ENCODE results near the gene RAD51B. TPM values are rescaled to one million over a fixed set of nuclear protein-coding genes. Genes with fewer than 3 reads are reported as not detected.

RAD51B gene
- total RNA-seq, 1 experiment from 2014 or later = 29.9 TPM

DNA sequence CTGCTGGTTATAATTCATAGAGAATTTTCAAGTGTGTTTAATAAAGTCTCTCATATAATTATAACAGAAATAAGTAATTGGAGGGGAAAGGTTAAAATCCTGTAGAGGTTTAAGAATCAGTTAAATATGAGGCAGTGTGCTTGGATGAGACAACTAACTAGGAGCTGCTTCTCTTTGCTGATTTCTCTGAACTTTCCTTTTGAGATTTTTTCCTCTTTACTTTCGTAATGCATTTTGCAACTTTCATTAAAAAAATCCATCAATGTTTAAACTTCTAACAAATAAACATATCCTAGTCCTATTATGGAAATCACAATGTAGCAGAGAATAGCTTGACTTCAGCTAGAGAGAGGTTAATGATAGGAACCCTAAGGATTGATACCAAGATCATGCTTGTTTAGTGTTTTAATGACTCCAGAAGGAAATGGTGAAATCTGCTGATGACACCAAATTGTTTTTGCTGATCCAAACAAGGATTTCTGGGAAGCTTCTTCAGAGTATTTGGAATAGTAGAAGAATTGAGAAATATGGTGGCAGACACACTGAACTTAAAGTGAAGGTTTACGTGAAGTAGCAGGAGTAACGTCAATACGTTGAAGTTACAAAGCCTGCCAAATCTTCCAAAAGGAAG is 122.6 kb downstream of the RAD51B start:
- no peaks in the 10 kb centered on the region for H3K27me3 ChIP-seq (ENCODE audit: insufficient read depth, low read depth)
- no peaks in the 10 kb centered on the region for H3K36me3 ChIP-seq (ENCODE audit: low read depth)
- H3K4me2 ChIP-seq = peak overlapping the region; percentile 59; the same call in 1 of the 2 replicates
- H3K9me2 ChIP-seq (ENCODE audit: insufficient read depth) = no peaks in the 10 kb centered on the region
- intact Hi-C loops (cut with micrococcal nuclease; ENCODE audit: unreplicated experiment) = loop anchor here (5.0 to 10.0 kb wide), 5 partner anchors 290 to 900 kb away; no protein-coding TSS in a partner anchor
- no peaks in the 10 kb centered on the region for H3K79me2 ChIP-seq (ENCODE audit: low read depth)
- H3F3A ChIP-seq (ENCODE audit: insufficient read depth, low read depth) = peaks cover 21% of the 10 kb centered on the region
- peaks cover 43% of the 10 kb centered on the region for H3K4me1 ChIP-seq (replicated peaks; ENCODE audit: insufficient read depth)
- TF ChIP-seq EZH2 (IDR thresholded peaks at IDR 0.05; ENCODE audit: low read depth) = no peak
- TF ChIP-seq CTCF (conservative IDR thresholded peaks at IDR 0.05) = no peak
- POLR2A ChIA-PET (ENCODE audit: unreplicated experiment) = no interaction called here
- CTCF ChIA-PET = no interaction called here
- BruUV-seq (replicated peaks) = no TSS peak
- no peaks in the 10 kb centered on the region for H4K20me1 ChIP-seq (ENCODE audit: insufficient read depth)
- no peaks in the 10 kb centered on the region for H3K9me3 ChIP-seq (ENCODE audit: insufficient read depth, low read depth)
- DNase-seq = no peak
- H3K27ac ChIP-seq = peak overlapping the region; percentile 60
- no peak overlapping the region for H2AFZ ChIP-seq
- no peak overlapping the region for H3K4me3 ChIP-seq

DNA sequence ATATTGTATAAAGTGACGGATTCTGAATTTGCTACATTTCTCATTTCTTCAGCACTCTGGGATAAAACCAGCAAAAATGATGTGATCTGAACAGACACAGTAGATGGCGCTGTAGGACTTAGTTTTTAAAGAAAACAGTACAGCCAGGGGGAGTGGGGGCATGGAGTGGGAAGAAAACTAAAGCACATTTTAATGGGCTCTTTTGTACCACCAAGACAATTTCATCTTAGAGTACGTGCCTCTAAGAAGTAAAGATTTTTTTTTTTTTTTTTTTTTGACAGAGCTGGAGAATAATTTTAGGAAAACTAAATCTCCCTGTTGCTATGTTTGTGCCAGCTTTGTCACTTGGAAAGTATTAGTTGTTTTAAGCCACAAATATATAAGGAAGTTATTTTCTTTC is 124.4 kb downstream of the RAD51B start:
- Histone ChIP-seq H3K4me2 (peak overlapping the region; percentile 34), H3K4me1 (replicated peaks; ENCODE audit: insufficient read depth) (peaks cover 43% of the 10 kb centered on the region), H2AFZ (no peak overlapping the region), H4K20me1 (ENCODE audit: insufficient read depth) (no peaks in the 10 kb centered on the region), H3K9me2 (ENCODE audit: insufficient read depth) (no peaks in the 10 kb centered on the region), H3K4me3 (no peak overlapping the region), H3K27me3 (ENCODE audit: insufficient read depth, low read depth) (no peaks in the 10 kb centered on the region), H3K79me2 (ENCODE audit: low read depth) (no peaks in the 10 kb centered on the region), H3F3A (ENCODE audit: insufficient read depth, low read depth) (peaks cover 21% of the 10 kb centered on the region), H3K27ac (peak overlapping the region; percentile 37), H3K9me3 (ENCODE audit: insufficient read depth, low read depth) (no peaks in the 10 kb centered on the region), H3K36me3 (ENCODE audit: low read depth) (no peaks in the 10 kb centered on the region)
- peak; percentile 91 for TF ChIP-seq CTCF (conservative IDR thresholded peaks at IDR 0.05)
- no peak for TF ChIP-seq EZH2 (IDR thresholded peaks at IDR 0.05; ENCODE audit: low read depth)
- ChIA-PET POLR2A (ENCODE audit: unreplicated experiment) (interaction anchor here (0.6 to 0.8 kb wide), 3 partner anchors 255 to 744 kb away, joined by 4 to 7 read pairs (median 6); no protein-coding TSS in a partner anchor), CTCF (interaction anchor here (0.5 to 0.9 kb wide), 19 partner anchors 10 to 905 kb away, joined by 3 to 10 read pairs (median 5); no protein-coding TSS in a partner anchor)
- BruUV-seq (replicated peaks) = no TSS peak
- intact Hi-C loops (cut with micrococcal nuclease; ENCODE audit: unreplicated experiment) = loop anchor here (1.0 to 10.0 kb wide), 9 partner anchors 193 to 898 kb away; no protein-coding TSS in a partner anchor
- peak; percentile 54 to 67 for DNase-seq

DNA sequence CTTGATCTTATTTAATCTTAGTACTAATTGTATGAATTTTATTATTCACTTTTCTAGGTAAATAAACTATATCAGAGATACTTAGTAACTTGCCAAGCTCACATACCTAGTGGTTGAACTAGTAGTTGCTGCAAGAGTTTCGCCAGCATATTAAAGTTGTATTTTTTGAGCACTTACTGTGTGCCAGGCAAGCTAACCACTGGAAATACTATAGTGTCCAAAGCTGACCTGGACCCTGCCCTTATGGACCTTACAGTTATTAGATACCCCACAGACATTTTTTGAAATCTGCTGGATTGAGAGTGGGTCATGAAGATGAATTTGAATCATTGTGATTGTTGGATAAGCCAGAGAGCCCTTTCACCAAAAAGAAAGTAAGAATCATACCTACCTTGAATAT is 125.0 kb downstream of the RAD51B start:
- Histone ChIP-seq H3K9me2 (ENCODE audit: insufficient read depth) (no peaks in the 10 kb centered on the region), H3F3A (ENCODE audit: insufficient read depth, low read depth) (peaks cover 21% of the 10 kb centered on the region), H3K4me1 (replicated peaks; ENCODE audit: insufficient read depth) (peaks cover 43% of the 10 kb centered on the region), H3K36me3 (ENCODE audit: low read depth) (no peaks in the 10 kb centered on the region), H3K27ac (peak overlapping the region; percentile 37), H3K4me2 (peak overlapping the region; percentile 34), H3K9me3 (ENCODE audit: insufficient read depth, low read depth) (no peaks in the 10 kb centered on the region; the same call in 1 of the 2 replicates), H3K27me3 (ENCODE audit: insufficient read depth, low read depth) (no peaks in the 10 kb centered on the region), H4K20me1 (ENCODE audit: insufficient read depth) (no peaks in the 10 kb centered on the region), H3K79me2 (ENCODE audit: low read depth) (no peaks in the 10 kb centered on the region), H3K4me3 (no peak overlapping the region), H2AFZ (no peak overlapping the region)
- intact Hi-C loops (cut with micrococcal nuclease; ENCODE audit: unreplicated experiment) = loop anchor here (1.0 to 10.0 kb wide), 9 partner anchors 193 to 898 kb away; no protein-coding TSS in a partner anchor
- CTCF ChIA-PET = interaction anchor here (0.5 to 0.9 kb wide), 19 partner anchors 11 to 905 kb away, joined by 3 to 10 read pairs (median 5); no protein-coding TSS in a partner anchor
- no peak for DNase-seq
- POLR2A ChIA-PET (ENCODE audit: unreplicated experiment) = interaction anchor here (0.6 to 0.8 kb wide), 3 partner anchors 254 to 743 kb away, joined by 4 to 7 read pairs (median 5); no protein-coding TSS in a partner anchor
- TF ChIP-seq CTCF (conservative IDR thresholded peaks at IDR 0.05) (no peak), EZH2 (IDR thresholded peaks at IDR 0.05; ENCODE audit: low read depth) (no peak)
- BruUV-seq (replicated peaks) = no TSS peak
